HepG2 (cell line): ENCODE data around the gene ZBTB22. TPM values are rescaled to one million over a fixed set of nuclear protein-coding genes. Genes with fewer than 3 reads are reported as not detected.

ENCODE experiments used
- ATAC-seq: fragments of 200-7000 bp; cut with Tn5 transposase; 3 replicates; pipeline ENCODE4 v1.9.1; 2020; ENCODE audit warnings: mild to moderate bottlenecking, moderate library complexity
- BruUV-seq: library from RNA; stranded (reverse); fragments of 400-500 nt; replicated peaks from 2 replicates; lab custom pipeline; 2021; lab: Mats Ljungman, UMichigan
- CTCF ChIA-PET: fragments of 300-600 bp; formaldehyde crosslinking; extraction: SDS; loops from one replicate; lab custom pipeline; 2021; ENCODE audit warnings: low total read pairs, inconsistent platforms, low intra/inter-chr PET ratio; lab: Yijun Ruan, JAX
- POLR2A ChIA-PET: fragments of 350-600 bp; sonication (Branson Sonifier 250); formaldehyde crosslinking; loops from one replicate; lab custom pipeline; 2020; ENCODE audit warnings: antibody characterized with exemption, inconsistent platforms; lab: Yijun Ruan, JAX
- DNase-seq: peaks from one replicate; pipeline ENCODE4 v3.0.0-alpha.2; 2015; ENCODE audit warnings: low spot score
- FAIRE-seq: peaks from 3 replicates; lab custom pipeline; 2011; peaks lifted over from hg19 to GRCh38; lab: Jason Lieb, UNC
- H2AFZ ChIP-seq: one replicate; pipeline ENCODE4 v1.6.1; 2011; ENCODE audit warnings: low read length, inconsistent platforms
- H3K27ac ChIP-seq: fragments of 300-600 bp; 3 replicates; pipeline ENCODE4 v1.8.0; 2011; ENCODE audit warnings: mixed run types, mild to moderate bottlenecking, mixed read lengths, low read length, inconsistent platforms; ENCODE audit not compliant: insufficient read depth; ENCODE audit errors: extremely low read length
- H3K27me3 ChIP-seq, 2 experiments: fragments of 200-600 bp in 1 of 2; 2 replicates in 1 of 2; 3 replicates in 1 of 2; pipeline versions ENCODE4 v1.6.0 to v1.8.0; 2011; ENCODE audit warnings: low read length in 2 of 2, mild to moderate bottlenecking in 2 of 2, moderate library complexity in 2 of 2, inconsistent platforms in 1 of 2; ENCODE audit not compliant: insufficient read depth in 2 of 2, control insufficient read depth in 1 of 2
- H3K36me3 ChIP-seq, 2 experiments: fragments of 200-600 bp in 1 of 2; replicated peaks in 1 of 2; 2 replicates in 1 of 2; 3 replicates in 1 of 2; pipeline versions ENCODE4 v1.5.1 to v1.8.0; 2011; ENCODE audit warnings: low read length in 2 of 2, inconsistent platforms in 1 of 2; ENCODE audit not compliant: insufficient read depth in 2 of 2, control insufficient read depth in 1 of 2
- H3K4me1 ChIP-seq: 2 replicates; pipeline ENCODE4 v1.5.1; 2012; ENCODE audit warnings: low read length, inconsistent platforms; ENCODE audit not compliant: insufficient read depth
- H3K4me2 ChIP-seq: 2 replicates; pipeline ENCODE4 v1.6.0; 2011; ENCODE audit warnings: low read depth, low read length, inconsistent platforms
- H3K4me3 ChIP-seq, 3 experiments: fragments of 200-600 bp in 1 of 3; sonication (generic), shearing (Covaris generic) in 1 of 3; replicated peaks in 1 of 3; 2 replicates each; pipeline ENCODE4 v1.5.1; 2011 to 2016; ENCODE audit warnings: low read length in 3 of 3, inconsistent platforms in 2 of 3, low read depth in 2 of 3, mild to moderate bottlenecking in 2 of 3, control low read depth in 1 of 3, mixed read lengths in 1 of 3; ENCODE audit not compliant: insufficient read depth in 1 of 3
- H3K79me2 ChIP-seq: one replicate; pipeline ENCODE4 v1.6.1; 2011; ENCODE audit warnings: low read length, inconsistent platforms; ENCODE audit not compliant: insufficient read depth
- H3K9ac ChIP-seq: 2 replicates; pipeline ENCODE4 v1.6.0; 2011; ENCODE audit warnings: mild to moderate bottlenecking, low read depth, low read length, inconsistent platforms; ENCODE audit not compliant: insufficient read depth
- H3K9me3 ChIP-seq: 2 replicates; pipeline ENCODE4 v1.5.1; 2012; ENCODE audit warnings: mild to moderate bottlenecking, low read length
- H4K20me1 ChIP-seq: 2 replicates; pipeline ENCODE4 v1.6.0; 2011; ENCODE audit warnings: inconsistent platforms, mild to moderate bottlenecking, low read length, moderate library complexity; ENCODE audit not compliant: insufficient read depth
- AHR ChIP-seq: IDR thresholded peaks from 2 replicates; pipeline ENCODE4 v1.6.1; 2018; ENCODE audit warnings: missing genetic modification reagents, missing compliant biosample characterization
- CBX2 ChIP-seq, 2 experiments: fragments of 200-600 bp in 1 of 2; sonication (generic); formaldehyde crosslinking in 1 of 2; IDR thresholded peaks; 2 replicates each; pipeline versions ENCODE4 v1.7.0 to v1.8.1; 2018 to 2022; ENCODE audit warnings: low read depth in 2 of 2, low read length in 1 of 2, mild to moderate bottlenecking in 1 of 2, missing genetic modification reagents in 1 of 2
- HBP1 ChIP-seq: IDR thresholded peaks from 2 replicates; pipeline ENCODE4 v1.6.1; 2016; ENCODE audit warnings: low read depth, control low read depth
- KDM2A ChIP-seq: sonication (generic); formaldehyde crosslinking; IDR thresholded peaks from 2 replicates; pipeline ENCODE4 v1.4.0; 2020; ENCODE audit warnings: low read depth, missing genetic modification reagents, borderline replicate concordance
- MLXIP ChIP-seq: sonication (generic); formaldehyde crosslinking; IDR thresholded peaks from 2 replicates; pipeline ENCODE4 v1.9.0; 2021; ENCODE audit warnings: missing genetic modification reagents, borderline replicate concordance
- MXD4 ChIP-seq: IDR thresholded peaks from 2 replicates; pipeline ENCODE4 v1.6.1; 2016; ENCODE audit warnings: mild to moderate bottlenecking, missing biosample characterization, missing genetic modification reagents
- RORA ChIP-seq: sonication (generic); formaldehyde crosslinking; IDR thresholded peaks from 2 replicates; pipeline ENCODE4 v1.5.0; 2020; ENCODE audit warnings: mild to moderate bottlenecking, missing genetic modification reagents, moderate library complexity
- SP1 ChIP-seq, 2 experiments: fragments of 450-650 bp in 1 of 2; sonication (generic) in 1 of 2; formaldehyde crosslinking in 1 of 2; IDR thresholded peaks; 2 replicates each; pipeline versions ENCODE4 v1.4.0 to v1.6.1; 2016 to 2020; ENCODE audit warnings: missing genetic modification reagents in 1 of 2
- TRAFD1 ChIP-seq: sonication (generic); formaldehyde crosslinking; IDR thresholded peaks from 2 replicates; pipeline ENCODE4 v1.5.1; 2020; ENCODE audit warnings: missing genetic modification reagents, mild to moderate bottlenecking, borderline replicate concordance
- ZNF205 ChIP-seq: IDR thresholded peaks from 2 replicates; pipeline ENCODE4 v1.6.1; 2018; ENCODE audit warnings: missing biosample characterization, missing genetic modification reagents
- ZNF256 ChIP-seq: sonication (generic); formaldehyde crosslinking; conservative IDR thresholded peaks from 2 replicates; pipeline ENCODE4 v1.4.0; 2020; ENCODE audit warnings: missing genetic modification reagents
- ZNF3 ChIP-seq: IDR thresholded peaks from 2 replicates; pipeline ENCODE4 v1.7.0; 2017; ENCODE audit warnings: inconsistent platforms
- ZNF354B ChIP-seq: sonication (generic); formaldehyde crosslinking; IDR thresholded peaks from 2 replicates; pipeline ENCODE4 v1.8.0; 2022; ENCODE audit warnings: mild to moderate bottlenecking, missing genetic modification reagents
- ZNF441 ChIP-seq: sonication (generic); formaldehyde crosslinking; IDR thresholded peaks from 2 replicates; pipeline ENCODE4 v1.7.0; 2021; ENCODE audit warnings: missing genetic modification reagents, borderline replicate concordance
- WGBS: methylation state at CpG from one replicate; pipeline ENCODE4 v1.1.6; 2017; ENCODE audit warnings: low lambda C conversion rate; 5-methylcytosine and 5-hydroxymethylcytosine counted together
- in situ Hi-C: cut with HindIII; loops from 2 replicates; pipeline ENCODE4 v1.10.0; 2017; ENCODE audit warnings: low pct_unique_long_range_greater_than_20kb; ENCODE audit not compliant: extremely low pct_ligation_motif_present
- intact Hi-C: fragments of 100-400 bp; cut with micrococcal nuclease; formaldehyde crosslinking; loops from one replicate; pipeline ENCODE4 v1.10.0; 2022; ENCODE audit not compliant: unreplicated experiment
- polyA plus RNA-seq, 8 experiments: library from polyadenylated mRNA; depleted of rRNA in 3 of 8; stranded (reverse) in 7 of 8; unstranded in 1 of 8; fragments of >200 nt; fragmentation: Illumina TruSeq in 4 of 8; extraction: Trizol in 4 of 8; gene quantifications; 2 replicates each; pipeline versions ENCODE4 v1.2.1 to v1.2.3, GENCODE V29; 2011 to 2016; ENCODE audit warnings: low read depth in 4 of 8, missing spikeins in 1 of 8, mixed read lengths in 1 of 8; ENCODE audit not compliant: insufficient read depth in 1 of 8
- total RNA-seq, 5 experiments: library from RNA; depleted of rRNA; stranded (reverse); fragments of >200 nt; fragmentation: Illumina TruSeq; extraction: Trizol; gene quantifications; 2 replicates each; pipeline ENCODE4 v1.2.3, GENCODE V29; 2016; ENCODE audit warnings: low read depth in 1 of 5
- TF ChIP-seq, protein P1 (sequence below): sonication (generic); formaldehyde crosslinking; IDR thresholded peaks from 2 replicates; pipeline ENCODE4 v1.5.0; 2020; ENCODE audit warnings: mild to moderate bottlenecking, low read depth, missing genetic modification reagents, borderline replicate concordance

Gene ZBTB22
- total and polyA plus RNA-seq, 2 of the 13 experiments (the other 11 are each of a cell fraction or from before 2014, with no cell fraction given), result 8.0 to 10.6 TPM

GRCh38 chr6:33312361-33313104 lies 5.0 kb downstream of the ZBTB22 start (continued):
- TF ChIP-seq AHR (CRISPR knock-in tag), result no peak
- no peak for TF ChIP-seq ZNF256
- no peak for TF ChIP-seq SP1 (IDR thresholded peaks at IDR 0.05)
- TF ChIP-seq SP1 (CRISPR knock-in tag; IDR thresholded peaks at IDR 0.05), result peak; percentile 49; the same call in 1 of the 2 replicates
- no peak for TF ChIP-seq CBX2 (IDR thresholded peaks at IDR 0.05; ENCODE audit: low read depth, low read length)
- TF ChIP-seq CBX2 (CRISPR knock-in tag; IDR thresholded peaks at IDR 0.05; ENCODE audit: low read depth), result no peak
- TF ChIP-seq ZNF205, result peak; percentile 80; the same call in 1 of the 2 replicates
- peak; percentile 53 for TF ChIP-seq KDM2A (CRISPR knock-in tag)

DNA sequence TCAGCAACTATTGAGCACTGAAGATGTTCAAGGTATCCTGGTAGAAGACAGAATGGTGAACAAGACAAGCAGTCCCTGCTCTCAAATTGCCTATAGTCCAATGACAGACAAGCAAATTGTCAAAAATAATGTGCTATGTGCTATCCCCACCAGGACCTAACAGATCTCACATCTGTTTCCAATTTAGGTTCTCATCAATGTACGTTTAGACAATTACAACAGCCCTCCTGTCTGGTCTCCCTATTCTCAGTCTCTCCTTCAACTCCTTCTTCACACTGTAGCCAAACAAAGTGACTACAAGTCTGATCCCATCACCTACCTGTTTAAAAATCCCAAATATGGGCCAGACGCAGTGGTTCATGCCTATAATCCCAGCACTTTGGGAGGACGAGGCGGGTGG lies 11.2 kb downstream of the ZBTB22 start:
- DNase-seq, result no peak
- no peak for FAIRE-seq
- in situ Hi-C loops, result no loop called here
- Histone ChIP-seq H2AFZ (no peak overlapping the region), H3K4me2 (no peak overlapping the region), H4K20me1 (no peaks in the 10 kb centered on the region), H3K9ac (no peak overlapping the region), H3K27me3 (no peaks in the 10 kb centered on the region), H3K4me3 (no peak overlapping the region), H3K9me3 (no peaks in the 10 kb centered on the region), H3K79me2 (peaks cover 4% of the 10 kb centered on the region), H3K4me1 (peaks cover under 1% of the 10 kb centered on the region; the same call in 1 of the 2 replicates), H3K27ac (no peak overlapping the region), H3K36me3 (peaks cover 9 to 22% of the 10 kb centered on the region in 2 experiments; a peak in 3 of 5 replicates)
- POLR2A ChIA-PET, result no interaction called here
- intact Hi-C loops, result no loop called here
- BruUV-seq, result no TSS peak
- no peak for ATAC-seq
- 91% methylated on average over 4 of the region's 4 CpGs for WGBS
- CTCF ChIA-PET, result no interaction called here
- TF ChIP-seq, protein P1, sequence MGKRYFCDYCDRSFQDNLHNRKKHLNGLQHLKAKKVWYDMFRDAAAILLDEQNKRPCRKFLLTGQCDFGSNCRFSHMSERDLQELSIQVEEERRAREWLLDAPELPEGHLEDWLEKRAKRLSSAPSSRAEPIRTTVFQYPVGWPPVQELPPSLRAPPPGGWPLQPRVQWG (CRISPR knock-in tag), result no peak
- TF ChIP-seq MLXIP (CRISPR knock-in tag), result no peak
- TF ChIP-seq ZNF441 (CRISPR knock-in tag), result no peak
- no peak for TF ChIP-seq RORA (CRISPR knock-in tag)
- no peak for TF ChIP-seq MXD4 (CRISPR knock-in tag)
- TF ChIP-seq ZNF3, result no peak
- TF ChIP-seq ZNF354B (CRISPR knock-in tag), result no peak
- TF ChIP-seq HBP1 (CRISPR knock-in tag), result no peak
- TF ChIP-seq TRAFD1, result no peak
